Esophagus muscularis mucosa (tissue), 4 donors: ENCODE measurements around the gene PSMA4.

Source experiments
- CTCF ChIP-seq, 3 experiments: fragments of 200-600 bp in 2 of 3; fragments of 450-650 bp in 1 of 3; sonication (generic) in 2 of 3; IDR thresholded peaks; one replicate each; pipeline ENCODE4 v1.5.1; 2017 to 2019; ENCODE audit warnings: antibody characterized with exemption in 3 of 3, mild to moderate bottlenecking in 2 of 3, moderate library complexity in 1 of 3
- EP300 ChIP-seq: sonication (generic); formaldehyde crosslinking; IDR thresholded peaks from one replicate; pipeline ENCODE4 v1.6.1; 2017; ENCODE audit warnings: antibody characterized with exemption
- POLR2A ChIP-seq: fragments of 450-650 bp; IDR thresholded peaks from one replicate; pipeline ENCODE4 v1.6.1; 2017; ENCODE audit warnings: antibody characterized with exemption, moderate library complexity, mild to moderate bottlenecking, low read depth

GRCh38 chr15:78536134-78536533 lies 4.1 kb upstream of the PSMA4 start:
- TF ChIP-seq CTCF (IDR thresholded peaks at IDR 0.05) (no peak), POLR2A (no peak), EP300 (no peak)
